ENCODE results near the gene C1orf21.

The C1orf21 gene

GRCh38 chr1:184520336-184520735, 133.5 kb downstream of the C1orf21 start:
- DNase-seq, result no peak

- DNase-seq, result no peak
Measured at GRCh38 chr1:184524248-184524647, 137.4 kb downstream of the C1orf21 start.

GRCh38 chr1:184527402-184527801, 140.6 kb downstream of the C1orf21 start:
- DNase-seq, result no peak

- DNase-seq, result no peak
Measured at GRCh38 chr1:184530226-184530625, 143.4 kb downstream of the C1orf21 start.

DNA sequence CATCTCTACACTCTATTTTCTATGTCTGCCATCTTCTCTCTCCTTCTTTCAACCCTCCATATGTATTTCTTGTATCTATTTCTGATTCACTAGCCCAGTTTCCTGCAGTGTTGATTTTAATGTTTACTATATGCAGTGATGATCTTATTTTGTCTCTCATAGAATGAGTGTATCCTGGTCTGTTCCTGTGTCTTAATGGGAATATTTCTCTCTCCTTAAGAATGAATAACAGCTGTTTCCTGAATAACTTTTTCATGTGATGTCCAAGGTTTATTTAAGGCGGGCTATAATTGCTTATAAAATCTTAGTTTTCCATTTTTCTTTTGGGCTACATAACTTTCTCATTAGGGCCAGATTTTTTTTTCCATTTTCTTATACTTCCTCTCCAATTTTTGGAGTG, 144.5 kb downstream of the C1orf21 start:
- DNase-seq, result no peak

- DNase-seq, result no peak
Measured at GRCh38 chr1:184532199-184532598, 145.4 kb downstream of the C1orf21 start.

GRCh38 chr1:184533049-184533448, 146.2 kb downstream of the C1orf21 start:
- DNase-seq, result peak; percentile 63 to 81 (median 76)

DNA sequence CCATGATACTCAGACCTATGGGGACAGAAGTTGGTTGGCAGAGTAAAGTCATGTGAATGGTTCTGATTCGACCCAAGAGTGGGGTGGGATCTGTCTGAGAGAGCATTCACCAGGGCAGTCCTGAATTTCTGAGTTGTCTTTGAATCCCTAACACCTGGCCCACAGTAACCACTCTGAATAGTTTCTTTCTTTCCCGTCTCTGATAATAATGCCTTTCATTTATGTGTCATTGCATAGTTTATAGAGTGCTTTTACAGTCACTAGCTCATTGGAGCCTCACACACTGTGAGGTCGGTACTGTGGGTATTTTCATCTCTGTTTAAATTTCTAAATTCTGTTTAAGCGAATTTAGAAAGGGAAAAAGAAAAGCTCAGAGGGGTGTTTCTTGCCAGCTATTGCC, 147.1 kb downstream of the C1orf21 start:
- no peak for DNase-seq

- no peak for DNase-seq
Measured at GRCh38 chr1:184534690-184535089, 147.9 kb downstream of the C1orf21 start.

DNA sequence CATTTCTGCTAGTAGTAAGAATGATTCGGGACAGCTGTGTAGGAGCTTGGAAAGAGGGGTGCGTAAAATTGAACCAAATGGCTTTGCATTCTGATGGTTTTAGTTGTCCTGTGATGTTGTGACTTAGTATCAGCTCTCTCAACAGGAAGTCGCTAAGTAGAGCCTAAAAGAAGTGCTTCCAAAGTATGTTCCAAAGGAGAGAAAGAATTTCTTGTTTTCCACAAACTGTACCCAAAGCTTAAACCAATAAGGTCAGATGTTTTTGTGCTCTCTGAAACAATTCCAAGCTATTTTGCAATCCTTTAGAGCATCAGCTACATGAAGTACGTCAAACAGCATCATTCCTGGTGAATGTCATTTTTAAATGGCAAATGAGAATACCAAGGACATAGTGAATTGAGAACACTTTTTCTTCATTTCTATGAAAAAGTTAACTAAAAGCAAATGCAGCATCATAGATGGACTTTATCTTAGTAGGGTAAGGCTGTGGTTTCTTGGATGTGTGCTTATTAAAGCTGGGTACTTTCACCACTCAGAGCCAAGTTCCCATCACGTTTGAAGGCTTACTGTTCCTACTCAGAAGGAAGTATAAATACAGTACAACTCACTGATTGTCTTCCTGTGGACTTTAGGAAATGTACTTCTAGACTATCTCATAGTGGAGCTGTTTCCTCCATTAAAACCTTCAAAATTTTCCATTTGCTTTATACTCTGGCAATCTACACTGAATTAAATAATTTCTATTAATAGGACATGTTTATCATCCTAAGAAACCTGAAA, 148.6 kb downstream of the C1orf21 start:
- no peak for DNase-seq

DNA sequence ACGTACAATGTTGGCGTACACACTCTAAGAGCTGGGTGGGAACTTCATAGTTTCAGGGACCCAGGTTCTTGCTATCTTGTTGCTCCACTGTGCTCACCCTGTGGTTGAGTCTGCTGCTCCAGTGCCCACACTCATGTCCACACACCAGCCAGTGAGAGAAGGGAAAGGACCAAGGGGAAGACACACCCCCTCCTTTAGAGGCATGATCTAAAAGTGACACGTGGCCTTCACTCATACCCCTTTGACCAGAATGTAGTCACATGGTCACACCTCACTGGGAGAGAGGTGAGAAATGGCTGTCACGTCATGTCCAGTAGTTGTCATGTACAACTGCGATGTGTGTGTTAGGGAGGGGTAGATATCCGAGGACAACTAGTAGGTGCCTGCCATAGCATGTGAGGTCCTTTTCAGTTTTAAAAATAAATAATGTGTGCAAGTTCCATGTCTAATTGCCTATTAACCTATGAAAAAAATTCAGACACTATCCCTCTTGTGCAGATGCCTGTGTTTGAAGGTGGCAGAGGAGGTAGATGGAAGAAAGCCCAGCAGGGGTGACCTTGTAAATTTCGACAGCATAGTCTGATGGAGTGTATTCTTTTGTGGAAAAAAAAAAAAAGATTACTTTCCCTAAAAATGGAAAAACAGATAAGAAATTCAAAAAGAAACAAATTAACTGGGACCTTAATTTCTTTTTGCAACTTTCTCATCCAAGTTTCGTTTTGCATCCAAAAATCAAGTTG, 149.6 kb downstream of the C1orf21 start:
- DNase-seq, result no peak

- no peak for DNase-seq
Measured at GRCh38 chr1:184539580-184539979, 152.8 kb downstream of the C1orf21 start.

- no peak for DNase-seq
Measured at GRCh38 chr1:184541537-184542152, 154.8 kb downstream of the C1orf21 start.

GRCh38 chr1:184542291-184542690, 155.5 kb downstream of the C1orf21 start:
- no peak for DNase-seq

DNA sequence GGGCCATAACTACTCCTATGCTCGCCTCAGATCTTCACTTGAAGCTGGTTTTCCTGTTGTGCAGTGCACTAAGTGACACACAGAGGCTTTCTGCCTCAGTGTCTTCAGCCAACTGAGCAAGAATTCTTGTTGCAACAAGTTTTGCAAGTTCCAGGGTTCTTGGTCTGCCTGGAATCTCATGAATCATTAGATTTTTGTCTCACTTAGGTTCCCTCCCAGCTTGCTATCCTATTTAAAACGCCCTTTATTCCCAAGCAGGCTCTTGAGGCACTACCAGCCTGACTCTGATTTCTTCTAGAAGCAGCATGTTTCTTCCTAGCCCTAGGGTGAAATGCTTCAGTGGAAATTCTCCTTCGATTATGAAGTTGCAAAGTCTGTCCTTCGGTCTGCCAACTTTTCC, 158.8 kb downstream of the C1orf21 start:
- no peak for DNase-seq

DNA sequence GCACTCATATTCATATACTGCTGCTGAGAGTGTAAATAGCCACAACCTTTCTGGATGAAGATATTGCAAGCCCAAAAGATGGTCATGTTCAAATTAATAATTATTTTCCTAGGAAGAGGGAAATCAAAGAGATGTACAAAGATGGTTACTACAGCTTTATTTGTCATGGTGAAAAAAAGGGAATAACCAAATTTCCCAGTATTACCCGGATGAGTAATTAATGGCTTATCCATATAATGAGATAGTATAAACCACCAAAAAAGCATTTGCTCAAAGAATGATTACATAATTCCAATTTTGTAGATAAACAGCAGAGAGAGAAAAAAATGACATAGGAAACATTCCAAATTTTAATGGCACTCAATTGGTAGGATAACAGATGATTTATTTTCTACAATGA, 165.6 kb downstream of the C1orf21 start:
- no peak for DNase-seq

DNA sequence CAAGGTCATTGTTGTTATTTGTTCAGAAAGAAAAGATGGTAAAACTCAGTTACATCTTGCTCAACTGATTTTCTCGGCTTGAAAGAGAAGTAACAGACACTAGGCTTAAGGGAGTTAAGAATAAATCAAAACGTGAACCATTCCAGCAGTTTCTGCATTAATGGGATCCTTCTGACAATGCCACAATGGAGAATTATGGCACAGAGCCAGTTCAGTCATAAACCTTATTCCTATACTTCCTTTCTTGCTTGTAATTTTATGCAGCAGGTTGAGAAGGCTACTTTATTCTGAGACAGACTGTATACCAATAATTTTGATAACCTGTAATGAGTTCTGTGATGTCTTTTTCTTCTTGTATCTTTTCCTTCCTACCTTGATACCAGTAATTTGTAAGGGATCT, 167.0 kb downstream of the C1orf21 start:
- no peak for DNase-seq

- no peak for DNase-seq
Measured at GRCh38 chr1:184555665-184556641, 169.1 kb downstream of the C1orf21 start.

- DNase-seq, result no peak
Measured at GRCh38 chr1:184556665-184557064, 169.8 kb downstream of the C1orf21 start.

DNA sequence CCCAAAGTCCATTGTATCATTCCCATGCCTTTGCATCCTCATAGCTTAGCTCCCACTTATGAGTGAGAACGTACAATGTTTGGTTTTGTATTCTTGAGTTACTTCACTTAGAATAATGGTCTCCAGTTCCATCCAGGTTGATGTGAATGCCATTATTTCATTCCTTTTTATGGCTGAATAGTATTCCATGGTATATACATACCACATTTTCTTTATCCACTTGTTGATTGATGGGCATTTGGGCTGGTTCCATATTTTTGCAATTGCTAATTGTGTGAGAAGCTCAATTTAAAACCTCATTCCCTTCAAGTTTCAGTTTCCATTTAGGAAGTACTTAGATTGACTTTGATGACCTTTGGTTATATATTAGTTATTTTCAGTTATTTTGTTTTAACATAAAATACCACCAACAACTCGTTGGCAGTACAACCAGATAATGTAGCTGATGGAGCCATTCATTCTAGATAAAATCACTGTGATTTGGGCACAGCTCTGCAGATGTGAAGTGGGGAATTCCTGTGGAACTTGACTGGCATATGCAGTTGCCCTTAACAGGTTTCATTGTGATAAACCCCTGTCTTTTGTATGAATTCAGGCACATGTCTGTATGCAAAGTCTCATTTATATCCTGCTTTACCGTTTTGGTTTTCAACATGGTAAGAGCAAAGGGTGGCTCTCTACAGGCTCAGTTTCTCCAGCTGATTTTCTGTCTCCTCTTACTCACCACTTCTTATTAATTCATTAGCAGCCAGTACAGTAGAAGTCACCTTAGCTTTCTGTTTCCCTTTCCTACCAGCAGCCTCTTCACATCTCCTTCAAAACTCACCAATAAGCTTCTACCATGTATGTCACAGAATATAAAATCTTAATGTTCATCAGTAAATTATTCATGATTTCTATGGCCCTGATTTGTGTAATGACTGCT, 170.9 kb downstream of the C1orf21 start:
- no peak for DNase-seq

DNA sequence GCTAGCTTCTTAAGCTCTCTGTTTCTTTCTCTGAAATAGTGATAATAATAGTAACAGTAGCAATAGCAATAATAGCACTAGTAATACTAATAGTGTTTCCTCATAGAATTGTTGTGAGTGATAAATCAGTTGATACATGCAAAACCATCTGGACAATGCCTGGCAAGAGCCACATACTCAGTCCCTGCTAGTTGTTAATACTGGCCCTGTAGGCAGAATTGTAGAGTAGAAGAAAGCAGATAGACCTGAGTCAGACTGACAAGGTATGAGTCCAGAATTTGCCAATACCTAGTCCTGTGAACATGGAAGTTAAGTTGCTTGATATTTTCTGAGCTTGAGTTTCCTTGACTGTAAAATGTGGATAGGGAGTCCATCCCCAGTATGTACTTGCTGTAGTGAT, 171.9 kb downstream of the C1orf21 start:
- no peak for DNase-seq

Measured in suppressor macrophage (primary cell).